H9 (cell line): Measurements from ENCODE around the gene ATP10B. TPM values are rescaled to one million over a fixed set of nuclear protein-coding genes. Genes with fewer than 3 reads are reported as not detected.

Source experiments
- DNase-seq: peaks from one replicate; pipeline ENCODE4 v3.0.0-alpha.2; 2017
- H2AFZ ChIP-seq: one replicate; pipeline ENCODE4 v1.6.1; 2013; ENCODE audit warnings: mild to moderate bottlenecking, low read length, control low read depth, moderate library complexity
- H2AK5ac ChIP-seq: 2 replicates; pipeline ENCODE4 v1.6.1; 2013; ENCODE audit warnings: low read length, control low read depth, mixed read lengths; ENCODE audit not compliant: insufficient read length
- H2BK120ac ChIP-seq: one replicate; pipeline ENCODE4 v1.6.1; 2013; ENCODE audit warnings: low read depth, mild to moderate bottlenecking, low read length, control low read depth, inconsistent platforms; ENCODE audit not compliant: poor library complexity, severe bottlenecking
- H2BK12ac ChIP-seq: 2 replicates; pipeline ENCODE4 v1.6.1; 2013; ENCODE audit warnings: low read length, control low read depth, mixed read lengths, low read depth; ENCODE audit not compliant: insufficient read length
- H2BK15ac ChIP-seq: 2 replicates; pipeline ENCODE4 v1.6.1; 2013; ENCODE audit warnings: low read depth, low read length, control low read depth
- H2BK20ac ChIP-seq: one replicate; pipeline ENCODE4 v1.6.1; 2013; ENCODE audit warnings: low read depth, mild to moderate bottlenecking, low read length, control low read depth, inconsistent platforms; ENCODE audit not compliant: poor library complexity, severe bottlenecking
- H2BK5ac ChIP-seq: 2 replicates; pipeline ENCODE4 v1.6.1; 2013; ENCODE audit warnings: low read length, control low read depth, mixed read lengths; ENCODE audit not compliant: insufficient read length
- H3K14ac ChIP-seq: 2 replicates; pipeline ENCODE4 v1.6.1; 2013; ENCODE audit warnings: low read length, control low read depth; ENCODE audit not compliant: insufficient read depth
- H3K18ac ChIP-seq: 2 replicates; pipeline ENCODE4 v1.6.1; 2013; ENCODE audit warnings: low read depth, mild to moderate bottlenecking, mixed read lengths, low read length, control low read depth; ENCODE audit not compliant: insufficient read length
- H3K23ac ChIP-seq: 2 replicates; pipeline ENCODE4 v1.6.1; 2013; ENCODE audit warnings: low read length, control low read depth, mixed read lengths, low read depth; ENCODE audit not compliant: insufficient read length
- H3K23me2 ChIP-seq: 2 replicates; pipeline ENCODE4 v1.6.1; 2013; ENCODE audit warnings: low read depth, mild to moderate bottlenecking, mixed read lengths, low read length, control low read depth; ENCODE audit not compliant: insufficient read length, poor library complexity, severe bottlenecking
- H3K27ac ChIP-seq: 2 replicates; pipeline ENCODE4 v1.5.1; 2013; ENCODE audit warnings: low read length, control low read depth, mixed read lengths, low read depth; ENCODE audit not compliant: insufficient read length
- H3K27me3 ChIP-seq: 2 replicates; pipeline ENCODE4 v1.6.1; 2013; ENCODE audit warnings: low read length, control low read depth, inconsistent platforms; ENCODE audit not compliant: insufficient read depth
- H3K4ac ChIP-seq: 2 replicates; pipeline ENCODE4 v1.6.1; 2013; ENCODE audit warnings: low read depth, mild to moderate bottlenecking, control low read depth, inconsistent platforms, low read length, moderate library complexity
- H3K4me1 ChIP-seq: 2 replicates; pipeline ENCODE4 v1.6.1; 2013; ENCODE audit warnings: low read length, control low read depth, inconsistent platforms; ENCODE audit not compliant: insufficient read depth
- H3K4me2 ChIP-seq: 2 replicates; pipeline ENCODE4 v1.6.1; 2013; ENCODE audit warnings: low read length, control low read depth, mixed read lengths; ENCODE audit not compliant: insufficient read length, insufficient read depth
- H3K56ac ChIP-seq: 2 replicates; pipeline ENCODE4 v1.6.1; 2013; ENCODE audit warnings: low read depth, mild to moderate bottlenecking, mixed read lengths, low read length, control low read depth; ENCODE audit not compliant: insufficient read length
- H3K79me1 ChIP-seq: 2 replicates; pipeline ENCODE4 v1.6.1; 2013; ENCODE audit warnings: low read depth, mild to moderate bottlenecking, moderate library complexity, low read length, control low read depth, inconsistent platforms; ENCODE audit not compliant: insufficient read depth, poor library complexity, severe bottlenecking
- H3K79me2 ChIP-seq: 2 replicates; pipeline ENCODE4 v1.6.1; 2013; ENCODE audit warnings: low read length, control low read depth, inconsistent platforms; ENCODE audit not compliant: insufficient read depth
- H3K9ac ChIP-seq: 2 replicates; pipeline ENCODE4 v1.6.1; 2013; ENCODE audit warnings: low read length, control low read depth, mixed read lengths; ENCODE audit not compliant: insufficient read length; ENCODE audit errors: extremely low read depth
- H3K9me3 ChIP-seq: one replicate; pipeline ENCODE4 v1.6.1; 2013; ENCODE audit warnings: low read depth, low read length, inconsistent platforms; ENCODE audit not compliant: control insufficient read depth
- H3T11ph ChIP-seq: one replicate; pipeline ENCODE4 v1.6.1; 2013; ENCODE audit warnings: mild to moderate bottlenecking, low read length, control low read depth, inconsistent platforms
- H4K20me1 ChIP-seq: one replicate; pipeline ENCODE4 v1.6.1; 2013; ENCODE audit not compliant: control insufficient read depth, insufficient read length, insufficient read depth
- H4K5ac ChIP-seq: 2 replicates; pipeline ENCODE4 v1.6.1; 2013; ENCODE audit warnings: low read depth, mild to moderate bottlenecking, mixed read lengths, low read length, control low read depth; ENCODE audit not compliant: insufficient read length
- H4K8ac ChIP-seq: replicated peaks from 2 replicates; pipeline ENCODE4 v1.6.1; 2013; ENCODE audit warnings: low read length, control low read depth, mixed read lengths, low read depth; ENCODE audit not compliant: insufficient read length
- H4K91ac ChIP-seq: 2 replicates; pipeline ENCODE4 v1.6.1; 2013; ENCODE audit warnings: low read depth, mild to moderate bottlenecking, moderate library complexity, mixed read lengths, low read length, control low read depth; ENCODE audit not compliant: insufficient read length
- H3K27ac Mint-ChIP-seq, 3 experiments: 2 replicates in 2 of 3; 3 replicates in 1 of 3; pipeline ENCODE4 v1.8.0; 2020 to 2021; ENCODE audit warnings: mixed read lengths in 3 of 3, mild to moderate bottlenecking in 1 of 3, moderate library complexity in 1 of 3
- H3K27me3 Mint-ChIP-seq: 2 replicates; pipeline ENCODE4 v1.8.0; 2021; ENCODE audit warnings: low read depth, mild to moderate bottlenecking, moderate library complexity, mixed read lengths
- H3K36me3 Mint-ChIP-seq, 3 experiments: 2 replicates in 2 of 3; 3 replicates in 1 of 3; pipeline ENCODE4 v1.8.0; 2020 to 2021; ENCODE audit warnings: low read depth in 3 of 3, mixed read lengths in 3 of 3; ENCODE audit not compliant: insufficient read depth in 1 of 3
- H3K4me1 Mint-ChIP-seq, 2 experiments: 2 replicates each; pipeline ENCODE4 v1.8.0; 2020; ENCODE audit warnings: mixed read lengths in 2 of 2
- H3K4me3 Mint-ChIP-seq, 2 experiments: 2 replicates in 1 of 2; 3 replicates in 1 of 2; pipeline ENCODE4 v1.8.0; 2020 to 2021; ENCODE audit warnings: mild to moderate bottlenecking in 2 of 2, mixed read lengths in 2 of 2, moderate library complexity in 1 of 2
- H3K9me3 Mint-ChIP-seq, 2 experiments: 2 replicates in 1 of 2; 3 replicates in 1 of 2; pipeline ENCODE4 v1.8.0; 2020; ENCODE audit warnings: mild to moderate bottlenecking in 2 of 2, mixed read lengths in 2 of 2, moderate library complexity in 1 of 2
- CTCF ChIP-seq: fragments of 200-600 bp; sonication (generic); conservative IDR thresholded peaks from 3 replicates; pipeline ENCODE4 v1.8.0; 2021; ENCODE audit warnings: antibody characterized with exemption, mild to moderate bottlenecking
- total RNA-seq: library from RNA; stranded (reverse); gene quantifications from 2 replicates; pipeline ENCODE4 v1.2.1, GENCODE V29; 2021

Gene ATP10B
- total RNA-seq, 1 experiment from 2014 or later = 0.42 TPM

GRCh38 chr5:160550075-160550474 is 301.9 kb downstream of the ATP10B start:
- no peak overlapping the region for H2BK5ac ChIP-seq
- H4K91ac ChIP-seq = no peak overlapping the region
- Mint-ChIP-seq H3K9me3 (no peaks in the 10 kb centered on the region), H3K36me3 (no peaks in the 10 kb centered on the region), H3K4me3 (no peak overlapping the region), H3K27me3 (peaks cover 3% of the 10 kb centered on the region), H3K27ac (no peak overlapping the region), H3K4me1 (peaks cover 0 to 8% of the 10 kb centered on the region in 2 experiments; a peak in 2 of 4 replicates)
- H2BK12ac ChIP-seq = no peak overlapping the region
- no peak overlapping the region for H2AFZ ChIP-seq
- H4K5ac ChIP-seq = no peak overlapping the region
- no peak overlapping the region for H2BK20ac ChIP-seq
- H3K23ac ChIP-seq = no peak overlapping the region
- H3K56ac ChIP-seq = no peak overlapping the region
- no peak overlapping the region for H3K9ac ChIP-seq
- no peak overlapping the region for H2AK5ac ChIP-seq
- H3K79me1 ChIP-seq = no peaks in the 10 kb centered on the region
- H3K4me1 ChIP-seq = no peaks in the 10 kb centered on the region
- H3K4me2 ChIP-seq = no peak overlapping the region
- H3K23me2 ChIP-seq = no peaks in the 10 kb centered on the region
- no peaks in the 10 kb centered on the region for H3K79me2 ChIP-seq
- no peak overlapping the region for H2BK120ac ChIP-seq
- H3K27me3 ChIP-seq = no peaks in the 10 kb centered on the region
- H3K27ac ChIP-seq = no peak overlapping the region
- H3K9me3 ChIP-seq = no peaks in the 10 kb centered on the region
- no peak overlapping the region for H3T11ph ChIP-seq
- no peak overlapping the region for H2BK15ac ChIP-seq
- H3K4ac ChIP-seq = no peak overlapping the region
- DNase-seq = no peak
- H3K14ac ChIP-seq = no peak overlapping the region
- no peaks in the 10 kb centered on the region for H4K20me1 ChIP-seq
- H4K8ac ChIP-seq = no peak overlapping the region
- TF ChIP-seq CTCF = no peak
- H3K18ac ChIP-seq = no peak overlapping the region
